Effector memory CD8-positive, alpha-beta T cell (primary cell): Measurements from ENCODE around the gene ARHGAP33.
A peak's percentile ranks its signal among the peaks of the same experiment; 100 is the strongest.
"Not testable (repeated sequence)": the region's sequence is repeated elsewhere in the genome, so short reads cannot be mapped to it uniquely, and the experiment has no call there.

Source experiments
- ATAC-seq: fragments of 150-1000 bp; cut with Tn5 transposase; replicated peaks from 2 replicates; pipeline ENCODE4 v1.10.0; 2021; ENCODE audit warnings: mild to moderate bottlenecking, moderate library complexity
- DNase-seq, 3 experiments: peaks; one replicate each; pipeline ENCODE4 v3.0.0; 2021
- H3K27ac Mint-ChIP-seq, 2 donors: one replicate each; pipeline ENCODE4 v1.8.0; 2022; ENCODE audit warnings: mild to moderate bottlenecking in 2 of 2, mixed read lengths in 2 of 2, moderate library complexity in 2 of 2
- H3K27me3 Mint-ChIP-seq, 2 donors: one replicate each; pipeline ENCODE4 v1.8.0; 2022; ENCODE audit warnings: mixed read lengths in 2 of 2
- H3K36me3 Mint-ChIP-seq: one replicate; pipeline ENCODE4 v1.8.0; 2022; ENCODE audit warnings: mild to moderate bottlenecking, moderate library complexity, mixed read lengths; ENCODE audit not compliant: insufficient read depth
- H3K4me1 Mint-ChIP-seq, 2 donors: one replicate each; pipeline ENCODE4 v1.8.0; 2022; ENCODE audit warnings: low read depth in 2 of 2, mixed read lengths in 2 of 2
- H3K4me3 Mint-ChIP-seq, 2 donors: one replicate each; pipeline ENCODE4 v1.8.0; 2022; ENCODE audit warnings: mild to moderate bottlenecking in 2 of 2, mixed read lengths in 2 of 2, moderate library complexity in 2 of 2
- H3K9me3 Mint-ChIP-seq, 2 donors: one replicate each; pipeline ENCODE4 v1.8.0; 2022; ENCODE audit warnings: mixed read lengths in 2 of 2

Gene ARHGAP33

DNA sequence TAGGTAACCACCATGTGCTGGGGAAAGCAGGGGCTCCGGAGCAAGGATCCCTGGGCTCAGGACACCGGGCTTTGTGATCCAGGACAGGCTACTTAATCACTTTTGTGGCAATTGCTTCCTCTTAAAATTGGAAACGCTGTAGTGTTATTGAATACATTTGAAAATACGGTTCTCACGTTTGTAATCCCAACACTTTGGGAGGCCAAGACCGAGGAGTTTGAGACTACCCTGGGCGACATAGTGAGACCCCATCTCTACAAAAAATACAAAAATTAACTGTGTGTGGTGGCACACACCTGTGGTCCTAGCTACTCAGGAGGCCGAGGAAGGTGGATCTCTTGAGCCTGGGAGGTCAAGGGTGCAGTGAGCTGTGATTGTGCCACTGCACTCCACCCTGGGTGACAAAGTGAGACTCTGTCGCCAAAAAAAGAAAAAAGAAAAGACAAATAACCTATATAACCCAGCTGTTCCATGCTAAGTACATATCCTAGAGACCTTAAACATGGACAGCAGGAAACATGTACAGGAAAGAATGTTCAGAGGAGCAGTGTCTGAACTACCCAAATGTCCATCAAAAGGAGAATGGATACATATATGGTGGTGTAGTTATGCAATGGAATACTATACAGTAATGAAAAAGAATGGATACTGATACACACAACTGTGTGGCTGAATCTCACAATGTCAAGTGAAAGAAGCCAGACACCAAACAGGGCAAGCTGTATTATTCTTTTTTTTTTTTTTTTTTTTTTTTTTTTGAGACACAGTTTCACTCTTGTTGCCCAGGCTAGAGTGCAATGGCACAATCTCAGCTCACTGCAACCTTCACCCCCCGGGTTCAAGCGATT is 37.9 kb downstream of the ARHGAP33 start:
- no peaks in the 10 kb centered on the region for H3K4me1 Mint-ChIP-seq
- H3K36me3 Mint-ChIP-seq: no peaks in the 10 kb centered on the region
- no peak for ATAC-seq
- H3K27ac Mint-ChIP-seq: no peak overlapping the region
- H3K27me3 Mint-ChIP-seq: peaks cover 45 to 74% of the 10 kb centered on the region in 2 donors
- H3K4me3 Mint-ChIP-seq: no peak overlapping the region
- H3K9me3 Mint-ChIP-seq: no peaks in the 10 kb centered on the region
- DNase-seq: no peak

DNA sequence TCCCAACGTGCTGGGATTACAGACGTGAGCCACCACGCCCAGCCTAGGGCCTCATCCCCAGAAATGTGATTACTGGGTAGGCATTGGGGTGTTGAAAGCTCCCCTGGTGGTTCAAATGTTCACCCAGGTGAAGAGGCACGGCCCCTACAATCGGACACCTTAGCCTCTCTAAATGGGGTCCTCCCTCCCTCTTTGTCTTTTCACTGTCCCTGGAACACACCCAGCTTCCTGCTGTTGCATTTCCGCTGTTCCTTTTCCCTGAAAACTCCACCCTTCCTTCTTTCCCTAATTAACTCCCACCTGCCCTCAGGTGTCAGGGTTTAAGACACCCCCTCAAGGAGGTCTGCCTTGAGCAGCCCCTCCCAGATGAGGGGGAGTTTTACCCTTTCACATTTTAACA is 40.9 kb downstream of the ARHGAP33 start:
- Mint-ChIP-seq H3K4me3 (no peak overlapping the region), H3K36me3 (no peaks in the 10 kb centered on the region), H3K9me3 (no peaks in the 10 kb centered on the region), H3K27me3 (peaks cover 43 to 74% of the 10 kb centered on the region in 2 donors), H3K4me1 (no peaks in the 10 kb centered on the region), H3K27ac (no peak overlapping the region)
- ATAC-seq: no peak
- no peak for DNase-seq

DNA sequence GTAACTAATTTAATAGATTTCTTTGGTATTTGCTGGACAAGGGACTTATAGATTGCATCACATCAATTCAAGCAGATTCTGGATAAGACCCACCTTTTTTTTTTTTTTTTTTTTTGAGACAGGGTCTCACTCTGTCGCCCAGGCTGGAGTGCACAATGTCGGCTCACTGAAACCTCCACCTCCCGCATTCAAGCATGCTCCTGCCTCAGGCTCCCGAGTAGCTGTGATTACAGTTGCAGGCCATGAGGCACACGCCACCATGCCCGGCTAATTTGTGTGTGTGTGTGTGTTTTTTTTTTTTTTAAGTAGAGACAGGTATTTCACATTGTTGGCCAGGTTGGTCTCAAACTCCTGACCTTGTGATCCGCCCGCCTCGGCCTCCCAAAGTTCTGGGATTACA is 41.5 kb downstream of the ARHGAP33 start:
- ATAC-seq (no peak), DNase-seq (no peak)
- no peaks in the 10 kb centered on the region for H3K4me1 Mint-ChIP-seq
- peaks cover 37 to 68% of the 10 kb centered on the region in 2 donors for H3K27me3 Mint-ChIP-seq
- H3K9me3 Mint-ChIP-seq: no peaks in the 10 kb centered on the region
- H3K4me3 Mint-ChIP-seq: no peak overlapping the region
- H3K27ac Mint-ChIP-seq: no peak overlapping the region
- no peaks in the 10 kb centered on the region for H3K36me3 Mint-ChIP-seq

DNA sequence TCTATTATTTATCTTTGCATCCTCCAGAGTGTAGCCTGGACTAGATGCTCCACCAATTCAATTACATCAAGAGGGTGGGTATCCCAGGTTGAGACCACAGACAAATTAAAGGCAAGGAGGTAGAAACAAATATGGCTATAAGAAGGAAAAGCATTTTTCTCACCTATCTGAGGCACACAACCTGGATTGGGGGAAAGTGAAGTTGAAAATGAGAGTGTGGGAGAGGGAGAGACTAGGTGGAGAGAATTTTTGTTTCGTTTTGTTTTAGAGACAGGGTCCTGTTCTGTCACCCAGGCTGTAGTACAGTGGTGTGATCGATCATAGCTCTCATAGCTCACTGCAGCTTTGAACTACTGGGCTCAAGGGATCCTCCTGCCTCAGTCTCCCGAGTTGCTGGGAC is 43.1 kb downstream of the ARHGAP33 start:
- DNase-seq: no peak
- Mint-ChIP-seq H3K9me3 (no peaks in the 10 kb centered on the region), H3K27me3 (peaks cover 34 to 65% of the 10 kb centered on the region in 2 donors), H3K36me3 (no peaks in the 10 kb centered on the region), H3K27ac (no peak overlapping the region), H3K4me3 (no peak overlapping the region), H3K4me1 (no peaks in the 10 kb centered on the region)
- ATAC-seq: no peak

DNA sequence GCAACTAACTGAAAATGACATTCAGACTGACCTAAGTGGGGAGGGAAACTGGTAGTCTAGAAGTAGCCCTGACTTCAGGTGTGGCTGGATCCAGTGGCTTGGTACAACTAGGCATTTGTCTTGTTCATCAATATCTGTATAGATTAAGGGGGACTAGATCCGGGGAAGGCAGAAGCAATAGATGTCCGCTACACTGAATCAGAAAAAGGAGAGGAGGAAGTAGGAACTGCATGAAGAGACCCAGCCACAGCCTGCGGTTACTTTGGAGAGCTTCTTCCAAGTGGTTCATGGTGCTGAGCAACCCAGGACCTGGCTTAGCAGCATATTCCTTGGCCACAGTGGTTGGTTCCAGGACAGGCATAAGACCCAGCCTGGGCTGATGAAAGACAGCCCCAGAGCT is 47.2 kb downstream of the ARHGAP33 start:
- ATAC-seq (no peak), DNase-seq (no peak)
- Mint-ChIP-seq H3K27me3 (peaks cover 23 to 42% of the 10 kb centered on the region in 2 donors), H3K4me3 (no peak overlapping the region), H3K27ac (no peak overlapping the region), H3K9me3 (no peaks in the 10 kb centered on the region), H3K36me3 (no peaks in the 10 kb centered on the region), H3K4me1 (no peaks in the 10 kb centered on the region)

DNA sequence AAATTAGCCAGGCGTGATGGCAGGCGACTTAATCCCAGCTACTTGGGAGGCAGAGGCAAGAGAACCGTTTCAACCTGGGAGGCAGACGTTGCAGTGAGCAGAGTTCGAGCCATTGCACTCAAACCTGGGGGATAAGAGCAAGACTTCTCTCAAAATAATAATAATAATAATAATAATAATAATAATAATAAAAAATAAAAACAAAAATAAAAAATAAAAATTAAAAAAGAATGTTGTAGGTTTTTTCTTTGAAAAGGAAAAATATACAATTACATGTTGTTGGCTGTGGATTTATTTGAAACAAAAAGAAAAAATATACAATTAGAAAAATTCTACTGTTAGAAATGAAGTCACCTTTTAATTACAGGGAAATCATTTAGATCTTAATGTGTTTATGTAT is 48.8 kb downstream of the ARHGAP33 start:
- Mint-ChIP-seq H3K9me3 (no peaks in the 10 kb centered on the region), H3K27me3 (peaks cover 20 to 37% of the 10 kb centered on the region in 2 donors), H3K4me1 (no peaks in the 10 kb centered on the region), H3K27ac (no peak overlapping the region), H3K36me3 (no peaks in the 10 kb centered on the region), H3K4me3 (no peak overlapping the region)
- DNase-seq (no peak), ATAC-seq (no peak)

DNA sequence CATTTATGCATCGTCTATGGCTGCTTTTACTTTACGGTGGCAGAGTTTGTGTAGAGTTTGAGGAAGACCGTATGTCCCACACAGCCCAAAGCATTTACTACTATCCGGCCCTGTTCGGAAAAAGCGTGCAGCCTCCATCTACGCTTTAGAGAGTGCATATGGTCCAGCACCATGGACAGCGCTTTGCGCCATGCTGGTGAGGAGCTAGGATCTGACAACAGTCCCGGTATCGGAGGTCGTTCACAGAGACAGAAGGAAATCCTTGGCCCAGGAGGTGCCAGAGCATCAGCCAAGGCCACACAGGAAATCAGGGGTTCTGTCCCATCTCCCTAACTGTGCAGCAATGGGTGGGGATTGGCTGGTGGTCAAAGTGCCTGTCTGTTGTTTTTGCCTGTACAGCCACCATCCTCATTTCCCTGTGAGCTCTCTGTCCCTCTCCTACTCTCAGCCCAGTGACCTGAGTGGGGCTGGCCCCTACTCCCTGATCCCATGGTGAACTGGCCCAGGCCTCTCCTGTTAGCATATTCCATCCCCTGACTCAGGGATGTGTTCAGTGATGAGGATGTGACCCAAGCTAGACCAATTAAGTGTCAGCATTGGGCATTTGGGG is 53.4 kb downstream of the ARHGAP33 start:
- Mint-ChIP-seq H3K36me3 (no peaks in the 10 kb centered on the region), H3K9me3 (no peaks in the 10 kb centered on the region), H3K27me3 (peaks cover 28 to 66% of the 10 kb centered on the region in 2 donors)

DNA sequence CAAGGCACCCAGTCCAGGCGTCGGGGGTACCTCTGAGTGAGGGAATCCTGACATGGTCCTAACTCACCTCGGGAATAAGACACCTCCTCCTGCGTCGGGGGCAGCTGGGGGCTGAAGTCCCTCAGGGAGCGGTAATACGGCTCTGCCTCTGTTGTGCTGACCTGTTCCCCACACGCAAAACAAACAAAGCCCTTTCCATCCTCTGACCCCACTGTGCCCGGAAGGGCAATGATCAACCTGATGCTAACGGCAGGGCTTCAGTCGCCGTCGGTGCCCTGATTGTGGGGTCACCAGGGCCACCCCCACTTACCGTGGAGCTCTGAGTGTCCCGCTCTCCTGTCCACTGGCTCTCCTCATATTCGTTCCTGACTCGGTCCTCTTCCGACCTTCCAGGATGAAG is 55.6 kb downstream of the ARHGAP33 start:
- Mint-ChIP-seq H3K9me3 (no peaks in the 10 kb centered on the region), H3K4me1 (no peaks in the 10 kb centered on the region), H3K27me3 (peaks cover 27 to 68% of the 10 kb centered on the region in 2 donors), H3K27ac (no peak overlapping the region), H3K36me3 (peaks cover 3% of the 10 kb centered on the region), H3K4me3 (no peak overlapping the region)
- DNase-seq (no peak), ATAC-seq (no peak)

More for the DNA sequence above, 53.4 kb downstream of the ARHGAP33 start:
- no peak overlapping the region for H3K27ac Mint-ChIP-seq
- H3K4me1 Mint-ChIP-seq: no peaks in the 10 kb centered on the region
- peak; percentile 26 to 31 (median 29) for DNase-seq
- ATAC-seq: peak; percentile 37
- H3K4me3 Mint-ChIP-seq: no peak overlapping the region

DNA sequence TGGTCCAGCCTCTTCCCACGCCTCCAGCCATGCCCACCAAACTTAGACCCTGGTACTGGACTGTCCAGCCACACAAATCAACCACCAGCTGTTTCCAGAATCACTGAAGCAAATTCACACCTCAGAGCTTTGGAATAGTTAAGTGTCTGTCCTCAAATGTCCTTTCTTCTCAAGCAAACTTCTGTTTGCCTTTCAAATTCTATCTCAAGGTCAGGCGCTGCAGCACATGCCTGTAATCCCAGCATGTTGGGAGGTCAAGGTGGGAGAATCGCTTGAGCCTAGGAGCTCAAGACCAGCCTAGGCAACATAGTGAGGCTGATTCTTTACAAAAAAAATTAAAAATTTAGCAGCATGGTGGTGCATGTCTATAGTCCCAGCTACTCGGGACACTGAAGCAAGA is 56.7 kb downstream of the ARHGAP33 start:
- H3K9me3 Mint-ChIP-seq: no peaks in the 10 kb centered on the region
- H3K27ac Mint-ChIP-seq: no peak overlapping the region
- H3K27me3 Mint-ChIP-seq: peaks cover 37 to 77% of the 10 kb centered on the region in 2 donors
- peaks cover 3% of the 10 kb centered on the region for H3K36me3 Mint-ChIP-seq
- no peaks in the 10 kb centered on the region for H3K4me1 Mint-ChIP-seq
- H3K4me3 Mint-ChIP-seq: no peak overlapping the region
- DNase-seq (no peak), ATAC-seq (no peak)

DNA sequence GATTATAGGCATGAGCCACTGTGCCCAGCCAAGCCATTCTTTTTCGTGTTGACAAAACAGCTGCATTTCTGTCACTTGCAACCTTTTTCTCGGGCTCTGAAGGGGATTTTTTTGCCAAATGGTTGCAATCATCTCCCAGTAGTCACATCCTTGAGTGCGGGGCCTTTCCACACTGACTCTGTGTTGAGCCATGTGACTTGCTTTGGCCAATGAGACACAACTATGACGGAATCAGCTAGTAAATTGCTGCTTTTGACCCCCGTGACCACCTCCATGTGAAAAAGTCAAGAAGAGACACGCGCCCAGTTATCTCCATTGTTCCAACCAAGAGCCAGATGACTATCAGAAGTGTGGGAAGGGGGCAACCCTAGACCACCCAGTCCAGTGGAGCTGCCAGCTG is 58.6 kb downstream of the ARHGAP33 start:
- Mint-ChIP-seq H3K9me3 (no peaks in the 10 kb centered on the region), H3K27me3 (peaks cover 37 to 69% of the 10 kb centered on the region in 2 donors), H3K4me3 (no peak overlapping the region), H3K4me1 (no peaks in the 10 kb centered on the region), H3K36me3 (peaks cover 3% of the 10 kb centered on the region), H3K27ac (no peak overlapping the region)
- ATAC-seq (no peak), DNase-seq (no peak)

DNA sequence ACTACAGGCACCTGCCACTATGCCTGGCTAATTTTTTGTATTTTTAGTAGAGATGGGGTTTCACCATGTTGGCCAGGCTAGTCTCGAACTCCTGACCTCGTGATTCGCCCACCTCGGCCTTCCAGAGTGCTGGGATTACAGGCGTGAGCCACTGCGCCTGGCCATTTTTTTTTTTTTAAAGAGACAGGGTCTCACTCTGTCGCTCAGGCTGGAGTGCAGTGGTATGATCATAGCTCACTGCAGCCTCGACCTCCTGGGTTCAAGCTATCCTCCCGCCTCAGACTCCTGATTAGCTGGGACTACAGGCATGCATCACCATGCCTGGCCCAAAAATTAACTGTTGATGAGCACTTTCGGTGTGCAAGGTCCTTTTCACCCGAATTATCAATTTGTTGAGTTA is 60.7 kb downstream of the ARHGAP33 start:
- ATAC-seq, H3K9me3 Mint-ChIP-seq, H3K36me3 Mint-ChIP-seq, H3K4me1 Mint-ChIP-seq, DNase-seq, H3K4me3 Mint-ChIP-seq, H3K27ac Mint-ChIP-seq: not testable (repeated sequence)
- peaks cover 34 to 49% of the 10 kb centered on the region in 2 donors for H3K27me3 Mint-ChIP-seq
